Nephron progenitor cell (in vitro differentiated cells): Measurements from ENCODE around the gene ATXN10.

ENCODE experiments used
- DNase-seq: peaks from one replicate; pipeline ENCODE4 v3.0.0; 2021
- H3K27ac Mint-ChIP-seq: 2 replicates; pipeline ENCODE4 v1.8.0; 2021; ENCODE audit warnings: mild to moderate bottlenecking, moderate library complexity, mixed read lengths
- H3K27me3 Mint-ChIP-seq: 2 replicates; pipeline ENCODE4 v1.8.0; 2021; ENCODE audit warnings: mild to moderate bottlenecking, low read depth, mixed read lengths; ENCODE audit not compliant: poor library complexity
- H3K36me3 Mint-ChIP-seq: 2 replicates; pipeline ENCODE4 v1.8.0; 2021; ENCODE audit warnings: low read depth, mixed read lengths
- H3K4me1 Mint-ChIP-seq: 2 replicates; pipeline ENCODE4 v1.8.0; 2021; ENCODE audit warnings: mixed read lengths
- H3K4me3 Mint-ChIP-seq: 2 replicates; pipeline ENCODE4 v1.8.0; 2021; ENCODE audit warnings: mild to moderate bottlenecking, moderate library complexity, mixed read lengths
- H3K9me3 Mint-ChIP-seq: 2 replicates; pipeline ENCODE4 v1.8.0; 2021; ENCODE audit warnings: mild to moderate bottlenecking, moderate library complexity, mixed read lengths
- TF ChIP-seq, protein P1 (sequence below): fragments of 200-600 bp; sonication (generic); IDR thresholded peaks from 2 replicates; pipeline ENCODE4 v1.5.0; 2021; ENCODE audit warnings: antibody characterized with exemption

The ATXN10 gene

GRCh38 chr22:45640291-45640940 lies 31.2 kb upstream of the ATXN10 start:
- DNase-seq, result no peak
- Mint-ChIP-seq H3K27me3 (peaks cover 64% of the 10 kb centered on the region), H3K36me3 (no peaks in the 10 kb centered on the region), H3K27ac (no peak overlapping the region), H3K4me1 (peaks cover 20% of the 10 kb centered on the region), H3K4me3 (no peak overlapping the region), H3K9me3 (no peaks in the 10 kb centered on the region)
- TF ChIP-seq, protein P1, sequence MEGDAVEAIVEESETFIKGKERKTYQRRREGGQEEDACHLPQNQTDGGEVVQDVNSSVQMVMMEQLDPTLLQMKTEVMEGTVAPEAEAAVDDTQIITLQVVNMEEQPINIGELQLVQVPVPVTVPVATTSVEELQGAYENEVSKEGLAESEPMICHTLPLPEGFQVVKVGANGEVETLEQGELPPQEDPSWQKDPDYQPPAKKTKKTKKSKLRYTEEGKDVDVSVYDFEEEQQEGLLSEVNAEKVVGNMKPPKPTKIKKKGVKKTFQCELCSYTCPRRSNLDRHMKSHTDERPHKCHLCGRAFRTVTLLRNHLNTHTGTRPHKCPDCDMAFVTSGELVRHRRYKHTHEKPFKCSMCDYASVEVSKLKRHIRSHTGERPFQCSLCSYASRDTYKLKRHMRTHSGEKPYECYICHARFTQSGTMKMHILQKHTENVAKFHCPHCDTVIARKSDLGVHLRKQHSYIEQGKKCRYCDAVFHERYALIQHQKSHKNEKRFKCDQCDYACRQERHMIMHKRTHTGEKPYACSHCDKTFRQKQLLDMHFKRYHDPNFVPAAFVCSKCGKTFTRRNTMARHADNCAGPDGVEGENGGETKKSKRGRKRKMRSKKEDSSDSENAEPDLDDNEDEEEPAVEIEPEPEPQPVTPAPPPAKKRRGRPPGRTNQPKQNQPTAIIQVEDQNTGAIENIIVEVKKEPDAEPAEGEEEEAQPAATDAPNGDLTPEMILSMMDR, result no peak

DNA sequence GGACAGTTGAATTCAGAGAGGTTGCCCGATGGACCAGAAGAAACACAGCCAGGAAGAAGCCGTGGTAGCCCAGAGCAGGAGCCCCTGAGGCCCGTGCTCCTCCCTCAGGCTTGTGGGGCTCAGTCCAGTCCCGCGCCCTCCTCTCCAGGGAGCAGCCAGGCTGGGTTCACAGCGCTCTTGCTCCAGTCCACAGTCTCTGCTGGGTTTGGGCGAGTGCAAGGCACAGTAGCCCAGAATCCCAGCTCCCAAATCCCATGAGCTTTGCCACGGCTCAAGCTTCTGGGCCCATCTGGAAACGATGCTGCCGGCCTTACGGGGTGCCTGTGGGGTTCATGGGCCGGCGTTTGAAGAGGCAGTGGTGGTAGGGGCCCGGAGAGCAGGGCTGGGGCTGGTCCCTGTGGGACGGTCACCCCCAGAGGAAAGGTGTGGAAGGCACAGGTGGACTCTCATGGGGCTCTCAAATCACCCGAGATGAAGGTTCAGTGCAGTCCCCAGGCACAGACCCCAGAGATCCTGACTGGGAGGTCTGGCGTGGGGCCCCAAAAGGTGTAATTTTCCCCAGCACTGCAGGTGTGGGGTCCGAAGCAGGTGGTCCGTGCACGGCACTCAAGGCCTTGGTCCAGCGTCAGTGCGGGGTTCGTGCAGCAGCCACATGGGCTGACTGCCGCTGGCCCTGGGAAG lies 30.6 kb upstream of the ATXN10 start:
- Mint-ChIP-seq H3K27me3 (peaks cover 63% of the 10 kb centered on the region), H3K9me3 (no peaks in the 10 kb centered on the region), H3K4me1 (peaks cover 24% of the 10 kb centered on the region), H3K27ac (no peak overlapping the region), H3K36me3 (no peaks in the 10 kb centered on the region), H3K4me3 (no peak overlapping the region)
- TF ChIP-seq, protein P1, result no peak
- DNase-seq, result no peak

- no peak for DNase-seq
- Mint-ChIP-seq H3K4me3 (no peak overlapping the region), H3K4me1 (peaks cover 14% of the 10 kb centered on the region), H3K27me3 (peaks cover 74% of the 10 kb centered on the region), H3K9me3 (no peaks in the 10 kb centered on the region), H3K27ac (no peak overlapping the region), H3K36me3 (no peaks in the 10 kb centered on the region)
- TF ChIP-seq, protein P1, result no peak
Observed at GRCh38 chr22:45642986-45643385, 28.6 kb upstream of the ATXN10 start.

DNA sequence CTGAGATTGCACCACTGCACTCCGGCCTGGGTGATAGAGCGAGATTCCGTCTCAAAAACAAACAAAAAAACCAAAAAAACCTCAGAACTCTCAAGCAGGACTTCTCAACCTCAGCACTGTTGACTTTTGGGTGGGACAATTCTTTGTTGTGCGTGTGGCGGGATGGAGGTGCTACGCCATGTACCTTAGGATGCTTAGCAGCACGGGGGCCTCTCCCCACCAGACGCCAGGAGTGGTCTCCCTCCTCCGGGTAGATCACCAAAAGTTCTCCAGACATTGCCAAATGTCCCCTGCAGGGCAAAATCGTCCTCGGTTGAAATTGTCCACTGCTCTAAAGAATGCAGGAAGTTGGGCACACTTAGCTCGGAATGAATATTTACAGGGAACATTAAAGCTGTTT lies 26.9 kb upstream of the ATXN10 start:
- Mint-ChIP-seq H3K9me3 (peaks cover 3% of the 10 kb centered on the region), H3K4me1 (peaks cover 8% of the 10 kb centered on the region), H3K36me3 (no peaks in the 10 kb centered on the region), H3K27ac (no peak overlapping the region), H3K27me3 (peaks cover 85% of the 10 kb centered on the region), H3K4me3 (no peak overlapping the region)
- no peak for DNase-seq
- TF ChIP-seq, protein P1, result no peak

- H3K4me3 Mint-ChIP-seq, result peak overlapping the region; percentile 58
- no peak for DNase-seq
- H3K27ac Mint-ChIP-seq, result no peak overlapping the region
- H3K4me1 Mint-ChIP-seq, result peaks cover 5% of the 10 kb centered on the region
- H3K9me3 Mint-ChIP-seq, result peaks cover 4% of the 10 kb centered on the region
- H3K27me3 Mint-ChIP-seq, result peaks cover 89% of the 10 kb centered on the region
- TF ChIP-seq, protein P1, result no peak
- H3K36me3 Mint-ChIP-seq, result no peaks in the 10 kb centered on the region
Observed at GRCh38 chr22:45645150-45645525, 26.5 kb upstream of the ATXN10 start.
